Cardiac muscle cell (in vitro differentiated cells and primary cell): Measurements from ENCODE around the gene ZNF609. TPM values are rescaled to one million over a fixed set of nuclear protein-coding genes. Genes with fewer than 3 reads are reported as not detected.

Experiments used
- DNase-seq, 2 donors: peaks; one replicate each; pipeline versions ENCODE4 v3.0.0 to v3.0.0-alpha.2; 2010 to 2017; ENCODE audit warnings: low read depth in 1 of 2, low spot score in 1 of 2
- H3K27ac ChIP-seq: fragments of 200-600 bp; sonication (generic); 2 replicates; pipeline ENCODE4 v1.5.1; 2016
- H3K27me3 ChIP-seq: fragments of 200-600 bp; sonication (generic); 2 replicates; pipeline ENCODE4 v1.6.0; 2016; ENCODE audit warnings: control low read depth
- H3K36me3 ChIP-seq: fragments of 200-600 bp; sonication (generic); 2 replicates; pipeline ENCODE4 v1.5.1; 2016; ENCODE audit warnings: control low read depth
- H3K4me1 ChIP-seq: fragments of 200-600 bp; sonication (generic); 2 replicates; pipeline ENCODE4 v1.8.1; 2017; ENCODE audit warnings: low read depth, mild to moderate bottlenecking, mixed run types
- H3K4me3 ChIP-seq: fragments of 200-600 bp; sonication (generic); 2 replicates; pipeline ENCODE4 v1.5.1; 2016; ENCODE audit warnings: mild to moderate bottlenecking
- H3K9me3 ChIP-seq: fragments of 200-600 bp; sonication (generic); 2 replicates; pipeline ENCODE4 v1.5.1; 2017; ENCODE audit warnings: low read depth, mild to moderate bottlenecking, control low read depth
- CTCF ChIP-seq: IDR thresholded peaks from 2 replicates; pipeline ENCODE4 v1.5.1; 2012; ENCODE audit warnings: low read depth, mild to moderate bottlenecking, low read length
- polyA plus RNA-seq: library from polyadenylated mRNA; unstranded; fragments of >200 nt; fragmentation: Nextera tagmentation; extraction: Ambion mirVana; gene quantifications from 2 replicates; pipeline ENCODE4 v1.2.1, GENCODE V29; 2016
- total RNA-seq: library from RNA; depleted of rRNA; stranded (reverse); fragments of >200 nt; gene quantifications from 2 replicates; pipeline ENCODE4 v1.2.3, GENCODE V29; 2016

Gene ZNF609
- total and polyA plus RNA-seq, 2 experiments from 2014 or later = 25.6 to 41.4 TPM

GRCh38 chr15:64705006-64705405 lies 244.6 kb downstream of the ZNF609 start:
- TF ChIP-seq CTCF = no peak
- H3K4me3 ChIP-seq = no peak overlapping the region
- H3K27me3 ChIP-seq = no peaks in the 10 kb centered on the region
- peaks cover 28% of the 10 kb centered on the region for H3K4me1 ChIP-seq
- peaks cover 12% of the 10 kb centered on the region for H3K36me3 ChIP-seq
- no peaks in the 10 kb centered on the region for H3K9me3 ChIP-seq
- peak overlapping the region; percentile 77 for H3K27ac ChIP-seq
- no peak for DNase-seq

- Histone ChIP-seq H3K9me3 (no peaks in the 10 kb centered on the region), H3K4me3 (no peak overlapping the region), H3K36me3 (peaks cover 12% of the 10 kb centered on the region), H3K27me3 (no peaks in the 10 kb centered on the region), H3K27ac (no peak overlapping the region), H3K4me1 (peaks cover 15% of the 10 kb centered on the region)
- no peak for TF ChIP-seq CTCF
- DNase-seq = no peak
These were observed 245.9 kb downstream of the ZNF609 start for GRCh38 chr15:64706011-64706911.

- Histone ChIP-seq H3K36me3 (peaks cover 29% of the 10 kb centered on the region), H3K9me3 (no peaks in the 10 kb centered on the region), H3K4me1 (no peaks in the 10 kb centered on the region), H3K27ac (no peak overlapping the region), H3K27me3 (no peaks in the 10 kb centered on the region), H3K4me3 (no peak overlapping the region)
- no peak for TF ChIP-seq CTCF
- DNase-seq = no peak
These were observed 250.5 kb downstream of the ZNF609 start for GRCh38 chr15:64710676-64711428.

- Histone ChIP-seq H3K9me3 (no peaks in the 10 kb centered on the region), H3K4me3 (no peak overlapping the region), H3K27me3 (no peaks in the 10 kb centered on the region), H3K36me3 (peaks cover 40% of the 10 kb centered on the region), H3K27ac (no peak overlapping the region), H3K4me1 (no peaks in the 10 kb centered on the region)
- DNase-seq = no peak
- no peak for TF ChIP-seq CTCF
These were observed 252.0 kb downstream of the ZNF609 start for GRCh38 chr15:64712353-64712752.

- no peak overlapping the region for H3K4me3 ChIP-seq
- no peaks in the 10 kb centered on the region for H3K27me3 ChIP-seq
- H3K9me3 ChIP-seq = no peaks in the 10 kb centered on the region
- no peak for TF ChIP-seq CTCF
- no peaks in the 10 kb centered on the region for H3K4me1 ChIP-seq
- H3K36me3 ChIP-seq = peaks cover 43% of the 10 kb centered on the region
- no peak for DNase-seq
- no peak overlapping the region for H3K27ac ChIP-seq
These were observed 253.2 kb downstream of the ZNF609 start for GRCh38 chr15:64713592-64713991.
